Measurements from ENCODE around the gene COPB1. TPM values are rescaled to one million over a fixed set of nuclear protein-coding genes. Genes with fewer than 3 reads are reported as not detected.
A peak's percentile ranks its signal among the peaks of the same experiment; 100 is the strongest.
"Not testable (repeated sequence)": the region's sequence is repeated elsewhere in the genome, so short reads cannot be mapped to it uniquely, and the experiment has no call there.

Gene COPB1, protein sequence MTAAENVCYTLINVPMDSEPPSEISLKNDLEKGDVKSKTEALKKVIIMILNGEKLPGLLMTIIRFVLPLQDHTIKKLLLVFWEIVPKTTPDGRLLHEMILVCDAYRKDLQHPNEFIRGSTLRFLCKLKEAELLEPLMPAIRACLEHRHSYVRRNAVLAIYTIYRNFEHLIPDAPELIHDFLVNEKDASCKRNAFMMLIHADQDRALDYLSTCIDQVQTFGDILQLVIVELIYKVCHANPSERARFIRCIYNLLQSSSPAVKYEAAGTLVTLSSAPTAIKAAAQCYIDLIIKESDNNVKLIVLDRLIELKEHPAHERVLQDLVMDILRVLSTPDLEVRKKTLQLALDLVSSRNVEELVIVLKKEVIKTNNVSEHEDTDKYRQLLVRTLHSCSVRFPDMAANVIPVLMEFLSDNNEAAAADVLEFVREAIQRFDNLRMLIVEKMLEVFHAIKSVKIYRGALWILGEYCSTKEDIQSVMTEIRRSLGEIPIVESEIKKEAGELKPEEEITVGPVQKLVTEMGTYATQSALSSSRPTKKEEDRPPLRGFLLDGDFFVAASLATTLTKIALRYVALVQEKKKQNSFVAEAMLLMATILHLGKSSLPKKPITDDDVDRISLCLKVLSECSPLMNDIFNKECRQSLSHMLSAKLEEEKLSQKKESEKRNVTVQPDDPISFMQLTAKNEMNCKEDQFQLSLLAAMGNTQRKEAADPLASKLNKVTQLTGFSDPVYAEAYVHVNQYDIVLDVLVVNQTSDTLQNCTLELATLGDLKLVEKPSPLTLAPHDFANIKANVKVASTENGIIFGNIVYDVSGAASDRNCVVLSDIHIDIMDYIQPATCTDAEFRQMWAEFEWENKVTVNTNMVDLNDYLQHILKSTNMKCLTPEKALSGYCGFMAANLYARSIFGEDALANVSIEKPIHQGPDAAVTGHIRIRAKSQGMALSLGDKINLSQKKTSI
- 318 and 333 TPM in 2 replicates for total RNA-seq (2014; rRNA removed; shearing (Covaris generic))

DNA sequence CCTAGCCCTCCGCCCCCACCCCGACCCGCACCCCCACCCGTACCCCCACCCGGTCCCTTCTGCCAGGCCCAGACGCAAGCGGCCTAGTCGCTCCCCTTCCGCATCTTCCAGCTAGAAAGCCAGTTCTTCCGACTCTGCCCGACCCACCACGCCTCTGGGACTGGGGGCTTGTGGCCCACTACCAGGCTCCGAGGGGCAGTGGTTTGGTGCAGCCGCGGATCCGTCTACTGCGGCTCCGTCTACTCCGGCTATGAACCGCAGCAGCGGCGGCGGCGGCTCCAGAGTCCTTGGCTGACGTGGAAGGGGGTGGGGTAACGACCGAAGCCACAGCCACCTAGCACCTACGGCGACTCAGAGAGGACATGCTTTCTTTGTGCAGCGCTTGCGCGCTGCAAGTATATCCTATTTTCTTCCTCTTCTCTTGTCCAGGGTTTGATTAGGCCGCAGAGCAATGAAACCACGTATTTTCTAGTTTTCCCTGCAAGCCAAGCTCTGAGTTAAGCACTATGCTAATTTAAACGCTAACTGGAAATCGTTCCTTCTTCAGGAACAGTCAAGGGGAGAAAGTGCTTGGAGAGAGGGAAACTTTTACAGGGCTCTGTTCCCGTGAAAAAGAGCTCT lies at the start of gene COPB1:
COPB1 (minus strand) TSS at position 252 of the 621 bp plus-strand sequence. CDS start 883 bp downstream, outside the sequence.
- DNase-seq (ENCODE audit: low spot score) = peak; percentile 88

DNA sequence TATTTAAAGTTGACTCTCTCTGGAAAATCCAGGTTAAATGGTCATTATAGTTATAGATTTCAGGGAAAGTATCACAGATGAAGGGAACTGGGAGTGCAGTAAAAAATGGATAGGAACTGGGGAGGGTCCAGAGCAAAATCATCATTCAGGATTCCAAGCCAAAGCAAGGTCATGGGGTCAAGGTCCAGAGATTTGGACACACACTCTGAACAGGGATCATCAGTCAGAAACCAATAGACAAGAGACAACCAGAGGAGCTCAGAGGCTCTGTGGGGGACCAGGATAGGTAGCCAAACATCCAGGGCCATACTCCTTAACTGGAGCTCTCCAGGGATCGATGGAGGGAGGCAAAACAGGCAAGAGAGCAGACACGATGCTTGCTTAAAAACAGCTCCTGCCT lies 47.8 kb upstream of the COPB1 start:
- no peak for DNase-seq (ENCODE audit: low spot score)

DNA sequence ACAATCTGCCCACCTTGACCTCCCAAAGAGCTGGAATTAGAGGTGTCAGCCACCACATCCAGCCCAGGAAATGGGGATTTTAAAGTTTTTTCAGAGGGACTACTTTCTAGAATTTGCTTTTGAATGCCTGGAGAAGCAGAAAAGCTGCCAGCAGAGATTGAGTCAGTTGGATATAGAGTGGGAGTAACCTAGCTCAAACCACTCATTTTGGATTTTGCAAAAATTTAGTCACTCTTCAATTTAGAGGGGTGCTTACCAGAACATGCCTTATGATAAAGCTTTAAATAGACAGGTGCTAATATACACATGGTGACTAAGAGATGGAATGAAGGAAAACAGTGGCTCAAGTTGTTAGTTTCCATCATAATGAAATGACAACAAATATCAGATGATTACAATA lies 47.1 kb upstream of the COPB1 start:
- DNase-seq (ENCODE audit: low spot score) = no peak

DNA sequence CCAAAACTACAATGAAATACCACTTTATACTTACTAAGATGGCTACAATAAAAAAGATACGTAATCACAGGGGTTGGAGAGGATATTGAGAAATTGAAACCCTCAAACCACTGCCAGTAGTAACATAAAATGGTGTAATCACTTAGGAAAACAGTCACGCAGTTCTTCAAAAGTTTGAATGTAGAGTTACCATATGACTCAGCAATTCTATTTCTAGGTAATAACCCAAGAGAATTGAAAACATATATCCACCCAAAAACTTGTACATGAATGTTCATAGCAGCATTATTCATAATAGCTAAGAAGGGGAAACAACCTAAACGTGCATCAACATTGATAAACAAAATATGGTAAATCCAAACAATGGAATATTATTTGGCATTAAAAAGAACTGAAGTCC lies 45.0 kb upstream of the COPB1 start:
- no peak for DNase-seq (ENCODE audit: low spot score)

DNA sequence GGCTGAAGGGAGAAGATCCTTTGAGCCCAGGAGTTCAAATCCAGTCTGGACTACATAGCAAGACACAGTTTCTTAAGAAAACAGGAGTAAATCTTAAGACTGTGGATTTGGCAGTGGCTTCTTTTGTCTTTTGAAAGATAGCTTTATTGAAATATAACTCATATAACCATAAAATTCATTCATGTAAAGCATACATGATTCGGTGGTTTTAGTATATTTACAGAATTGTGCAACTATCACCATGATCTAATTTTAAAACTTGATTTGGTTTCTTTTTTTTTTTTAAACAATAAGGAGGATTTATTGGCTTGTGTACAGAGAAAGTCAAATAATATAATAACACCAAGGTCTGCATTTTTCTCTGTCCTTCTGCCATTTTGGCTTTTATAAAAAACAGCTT lies 43.6 kb upstream of the COPB1 start:
- DNase-seq (ENCODE audit: low spot score) = no peak

DNA sequence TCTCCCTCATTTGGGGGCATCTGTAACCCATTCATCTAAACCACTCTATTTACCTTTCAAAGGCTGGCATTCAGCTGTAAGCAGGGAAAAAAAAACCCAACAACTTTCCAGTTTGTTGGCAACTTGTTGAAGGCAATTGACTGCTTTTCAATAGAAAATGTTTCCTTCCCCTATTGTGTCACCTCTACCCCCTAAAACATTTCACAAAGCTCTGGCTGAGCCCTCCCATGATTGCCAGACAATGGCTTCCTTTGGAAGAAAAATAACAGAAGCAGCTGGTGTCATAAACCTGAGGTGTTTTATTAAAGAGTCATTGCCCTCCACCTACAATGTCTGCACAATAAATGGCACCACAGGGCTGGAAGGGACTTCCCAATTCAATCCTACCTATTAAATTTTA lies 42.7 kb upstream of the COPB1 start:
- DNase-seq (ENCODE audit: low spot score) = no peak

DNA sequence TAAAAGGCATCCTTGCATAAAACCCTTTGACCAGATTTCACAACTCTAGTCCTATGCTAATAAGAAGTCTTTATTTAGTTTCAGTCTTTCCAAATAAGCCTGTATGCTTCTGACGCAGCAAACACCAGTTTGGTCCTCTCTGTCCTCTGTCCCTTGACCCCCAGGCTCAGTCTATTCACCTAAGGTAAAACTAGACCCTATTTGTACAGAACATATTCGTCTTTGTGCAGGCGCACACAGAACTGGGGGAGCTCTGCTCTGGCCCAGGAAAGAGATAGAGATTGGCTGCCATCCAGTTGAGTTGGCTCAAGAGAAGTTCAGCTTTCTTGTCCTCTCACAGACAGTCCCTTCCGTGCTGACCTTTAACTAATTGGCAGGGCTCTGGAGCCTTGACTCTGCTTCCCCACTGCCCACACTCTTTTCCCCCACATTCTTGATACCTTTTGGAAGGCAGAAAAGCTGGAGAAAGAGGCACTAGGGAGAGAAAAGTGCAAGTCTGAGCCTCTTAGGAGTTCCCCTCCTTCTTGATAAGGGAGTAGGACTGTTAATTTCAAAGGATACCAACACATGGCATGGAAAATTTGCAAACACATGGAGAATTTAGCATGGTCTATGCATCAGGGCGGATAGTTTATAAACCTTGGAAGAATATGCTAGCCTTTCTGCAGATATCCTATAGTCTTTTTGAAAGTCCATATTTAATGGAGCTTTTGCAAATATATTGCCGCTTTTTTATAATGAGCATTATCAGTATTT lies 41.8 kb upstream of the COPB1 start:
- DNase-seq (ENCODE audit: low spot score) = no peak

DNA sequence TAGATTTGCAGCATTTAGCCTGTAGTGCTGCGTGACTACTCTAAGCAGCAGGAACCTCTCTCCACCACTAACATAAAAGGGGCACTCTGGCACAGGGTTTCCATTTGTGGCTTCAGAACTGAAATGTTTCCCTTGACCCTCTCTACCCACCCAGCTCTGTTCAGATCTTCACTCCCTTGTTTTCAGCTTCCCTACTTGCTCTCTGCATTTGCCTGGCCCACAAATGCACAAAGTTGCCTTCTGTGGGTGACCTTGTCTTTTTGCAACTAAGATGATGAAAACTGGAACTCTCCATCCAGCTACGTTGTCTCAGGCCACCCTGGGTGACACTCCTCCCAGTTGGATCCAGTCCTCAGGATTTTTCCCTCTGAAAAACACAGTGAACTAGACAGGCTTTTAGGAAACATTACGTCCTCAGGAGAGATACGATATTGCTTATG lies 40.4 kb upstream of the COPB1 start:
- no peak for DNase-seq (ENCODE audit: low spot score)

DNA sequence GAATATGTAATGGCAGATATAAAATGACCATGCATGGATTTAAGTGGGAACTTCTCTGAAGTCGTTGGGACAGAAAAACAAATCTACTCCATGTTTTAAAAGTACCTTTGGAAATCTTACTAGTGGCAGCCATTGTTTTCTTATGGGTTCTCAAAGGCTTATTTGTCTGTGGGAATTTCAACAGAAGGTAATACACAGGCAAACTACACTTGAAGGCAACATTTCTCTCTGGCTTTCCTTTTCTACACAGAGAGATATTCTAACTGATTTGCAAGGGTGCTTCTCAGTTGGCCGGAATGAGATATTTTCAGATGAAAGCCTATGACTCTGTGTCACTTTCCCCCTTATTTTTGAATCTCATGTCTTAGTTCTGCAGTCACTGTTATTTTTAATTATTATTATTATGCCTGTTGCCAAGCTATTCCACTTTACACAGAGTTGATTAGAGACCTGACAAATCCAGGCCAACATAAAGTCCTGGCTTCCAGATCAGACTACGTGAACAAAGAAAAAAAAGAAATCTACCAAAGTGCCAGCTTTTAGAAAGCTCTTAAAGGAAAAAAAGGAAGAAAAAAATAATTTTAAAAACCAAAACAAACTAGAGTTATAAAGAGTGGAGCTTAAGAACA lies 39.4 kb upstream of the COPB1 start:
- DNase-seq (ENCODE audit: low spot score) = no peak

DNA sequence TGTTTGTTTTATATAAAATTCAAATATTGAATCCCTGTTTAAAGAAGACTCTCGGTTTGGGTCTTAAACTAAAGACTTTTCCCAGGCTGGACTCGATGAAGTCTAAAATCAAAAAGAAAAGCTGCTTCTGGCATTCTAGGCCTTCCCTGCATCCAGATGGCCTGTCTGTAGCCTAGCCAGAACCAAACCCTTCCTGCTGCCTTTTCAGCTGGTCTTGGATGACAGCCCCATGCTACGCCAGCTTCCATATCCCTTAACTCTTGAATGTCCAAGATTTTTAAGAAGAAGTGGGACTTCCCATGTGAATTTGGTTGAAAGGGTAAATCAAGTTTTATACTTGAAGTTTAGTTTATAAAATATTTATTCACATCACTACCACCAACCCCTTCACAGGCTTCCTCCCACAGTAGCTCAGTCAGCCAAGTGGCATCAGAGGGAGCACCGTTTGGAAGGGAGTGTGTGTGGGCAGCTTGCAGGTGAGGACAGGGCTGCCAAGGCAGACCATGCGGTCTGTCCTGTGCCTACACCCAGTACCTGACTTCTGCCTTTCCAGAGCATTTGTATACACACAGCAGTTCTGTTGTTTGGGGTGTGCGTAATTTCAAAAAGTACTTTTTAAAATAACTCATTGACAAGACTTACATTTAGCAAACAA lies 38.8 kb upstream of the COPB1 start:
- DNase-seq (ENCODE audit: low spot score) = no peak

DNA sequence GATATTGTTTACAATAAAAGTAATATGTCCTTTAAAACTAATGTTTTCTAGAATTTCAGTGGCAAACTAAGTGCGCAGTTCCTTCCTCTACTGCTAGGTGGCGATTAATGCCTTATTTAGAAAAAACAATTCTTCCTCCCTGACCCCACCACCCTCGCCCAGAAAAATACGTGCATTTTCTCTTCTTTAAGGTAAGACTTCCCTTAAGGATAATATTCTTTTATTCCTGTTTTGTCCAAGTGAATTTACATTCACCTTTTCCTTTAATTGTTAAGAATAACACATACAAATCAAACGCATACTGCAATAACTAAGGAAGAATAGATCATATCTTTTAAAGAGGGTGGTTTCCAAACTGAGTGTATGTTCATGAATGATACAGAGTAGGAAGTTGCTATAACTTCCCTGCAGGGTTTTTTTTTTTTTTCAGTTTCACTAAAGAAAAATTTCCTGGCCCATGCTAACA lies 37.6 kb upstream of the COPB1 start:
- DNase-seq (ENCODE audit: low spot score) = peak; percentile 35

DNA sequence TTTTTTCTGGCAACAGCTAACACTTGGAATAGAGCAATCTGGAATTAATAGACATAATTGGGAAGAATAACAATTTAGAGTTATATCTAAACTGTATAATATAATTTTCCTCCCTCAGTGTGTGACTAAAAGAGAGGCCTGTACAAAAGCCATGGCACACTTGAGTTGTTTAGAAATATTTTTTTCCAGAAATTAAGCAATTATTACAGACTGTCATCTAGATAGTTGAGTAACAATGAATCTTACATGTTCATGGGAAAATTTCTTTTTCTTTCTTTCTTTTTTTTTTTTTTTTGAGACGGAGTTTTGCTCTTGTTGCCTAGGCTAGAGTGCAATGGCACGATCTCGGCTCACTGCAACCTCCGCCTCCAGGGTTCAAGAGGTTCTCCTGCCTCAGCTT lies 35.6 kb upstream of the COPB1 start:
- not testable (repeated sequence) for DNase-seq (ENCODE audit: low spot score)

DNA sequence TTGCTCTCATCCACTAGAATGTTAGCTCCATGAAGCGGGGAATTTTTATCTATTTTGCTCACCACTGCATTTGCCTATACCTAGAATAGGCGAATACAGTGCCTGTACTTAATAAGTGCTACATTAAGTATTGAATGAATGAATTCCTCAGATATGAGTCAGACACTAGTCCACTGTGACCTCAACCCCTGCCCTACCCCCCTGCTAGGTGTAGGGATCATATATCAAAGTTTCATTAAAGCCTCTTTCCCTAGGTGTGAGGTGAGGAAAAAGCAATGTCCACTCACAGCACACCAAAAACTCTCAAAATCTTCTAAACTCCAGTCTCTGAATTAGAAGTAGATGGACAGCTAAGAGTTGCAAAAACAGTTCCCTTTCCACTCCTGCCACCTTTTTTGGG lies 30.3 kb upstream of the COPB1 start:
- no peak for DNase-seq (ENCODE audit: low spot score)

DNA sequence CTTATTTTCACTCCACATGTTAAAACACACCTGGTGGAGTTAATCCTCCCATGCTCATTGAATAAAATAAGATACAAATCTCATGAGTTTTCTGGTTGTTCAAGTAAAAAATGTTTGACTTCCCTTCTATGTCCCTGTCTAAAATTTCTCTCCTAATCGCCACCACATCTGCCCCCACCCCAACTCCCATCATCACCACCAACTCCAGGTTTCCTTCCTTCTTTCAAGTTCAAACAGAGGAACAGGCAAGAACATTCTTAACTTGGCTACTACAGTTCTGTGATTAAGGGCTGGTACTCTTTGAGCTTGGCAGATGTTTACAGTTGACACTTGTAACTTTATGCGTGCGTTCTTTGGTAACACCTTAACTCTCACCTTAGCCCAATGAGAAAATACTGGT lies 29.7 kb upstream of the COPB1 start:
- no peak for DNase-seq (ENCODE audit: low spot score)

DNA sequence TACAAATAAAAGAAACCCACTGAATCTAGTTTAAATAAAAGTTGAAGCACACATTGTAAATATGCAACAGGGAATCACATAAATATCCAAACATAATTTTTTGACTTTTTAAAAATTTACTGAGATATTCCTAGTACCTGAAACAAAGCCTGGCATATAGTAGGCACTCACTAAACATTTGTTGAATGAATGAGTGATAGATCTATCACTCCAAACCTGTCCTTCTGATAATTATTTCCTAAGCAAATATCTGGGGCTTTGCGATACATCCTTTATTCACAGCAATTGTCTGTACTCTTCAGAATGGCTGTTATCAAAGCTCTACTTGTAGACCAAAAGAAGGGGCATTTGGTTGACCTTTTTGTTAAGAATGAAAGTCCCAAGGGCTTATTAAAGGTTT lies 23.2 kb upstream of the COPB1 start:
- no peak for DNase-seq (ENCODE audit: low spot score)

DNA sequence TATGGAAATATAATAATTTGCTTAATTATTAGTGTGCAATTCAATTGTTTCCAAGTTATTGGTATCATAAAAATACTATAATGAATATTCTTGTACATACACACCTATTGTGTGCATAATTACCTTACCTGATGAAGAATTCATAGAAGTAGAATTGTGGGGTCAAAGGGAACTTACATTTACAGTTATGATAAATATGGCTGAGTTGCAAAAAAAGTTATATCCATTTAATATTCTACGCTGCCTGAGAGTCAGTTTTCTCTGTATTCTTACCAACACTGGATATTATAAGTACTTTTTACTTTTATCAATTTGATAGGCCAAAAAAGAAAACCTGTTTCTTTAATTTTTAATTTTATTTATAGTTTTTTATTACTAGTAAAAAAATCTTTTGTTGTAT lies 22.6 kb upstream of the COPB1 start:
- no peak for DNase-seq (ENCODE audit: low spot score)

DNA sequence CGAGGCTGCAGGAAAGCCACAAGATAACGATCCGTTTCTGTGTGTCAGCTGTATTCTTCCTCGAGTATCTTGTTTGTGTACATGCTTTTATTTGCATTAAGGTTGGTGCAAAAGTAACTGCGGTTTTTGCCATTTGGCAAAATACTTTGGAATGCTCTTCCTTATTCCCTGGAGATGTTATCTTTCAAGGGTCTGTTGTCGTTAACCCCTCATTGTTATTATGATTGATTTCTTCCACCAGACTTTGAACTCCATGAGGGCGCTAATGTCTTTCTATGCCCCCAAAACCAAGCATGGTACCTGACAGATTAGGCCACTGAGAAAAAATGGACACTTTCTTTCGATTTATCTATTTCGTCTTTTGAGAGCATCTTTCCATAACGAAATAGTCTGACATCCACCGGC lies 21.1 kb upstream of the COPB1 start:
- no peak for DNase-seq (ENCODE audit: low spot score)

DNA sequence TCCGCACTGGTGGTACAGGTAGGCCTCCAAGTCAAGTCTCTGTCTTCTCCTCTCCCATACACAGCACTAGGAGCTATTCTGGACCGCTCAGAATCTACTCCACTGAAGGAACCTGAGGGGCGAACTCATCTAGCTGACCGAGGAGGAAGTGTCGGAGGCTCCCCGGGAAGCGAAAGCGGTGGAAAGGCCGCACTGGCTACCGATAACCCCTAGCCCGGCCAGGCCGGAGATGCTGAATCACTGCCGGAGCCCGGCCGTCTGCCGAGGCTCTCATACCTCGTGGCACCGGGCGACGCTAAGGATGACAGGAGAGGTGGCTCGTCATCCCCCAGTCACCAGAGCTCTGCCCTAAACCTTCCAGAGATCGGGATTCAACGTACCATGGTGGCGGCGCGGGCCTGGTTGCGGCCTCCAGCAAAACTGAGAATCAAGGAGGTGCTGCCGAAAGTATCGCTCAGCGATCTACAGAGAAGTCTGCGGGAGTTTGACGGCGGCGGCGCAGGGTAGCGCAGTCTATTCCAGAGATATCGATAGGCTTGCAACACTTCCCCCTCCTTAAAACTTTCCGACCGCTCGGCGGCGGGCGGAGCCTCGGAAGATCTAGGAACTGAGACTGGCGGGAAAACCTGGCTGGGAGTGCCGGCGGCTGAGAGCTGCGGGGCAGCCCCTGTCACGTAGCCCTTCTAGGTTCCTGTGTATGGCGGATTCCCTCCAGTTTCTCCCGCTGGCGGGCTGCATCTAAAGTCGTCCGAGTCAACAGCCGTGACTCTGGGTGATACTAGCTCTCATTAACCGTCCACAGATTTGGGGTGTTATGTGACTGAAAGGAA lies 20.5 kb upstream of the COPB1 start, which contains the start of gene PSMA1:
PSMA1 (minus strand) TSS at position 470 of the 830 bp plus-strand sequence; CDS start at position 383, 87 bp downstream.
- peak; percentile 98 for DNase-seq (ENCODE audit: low spot score)

DNA sequence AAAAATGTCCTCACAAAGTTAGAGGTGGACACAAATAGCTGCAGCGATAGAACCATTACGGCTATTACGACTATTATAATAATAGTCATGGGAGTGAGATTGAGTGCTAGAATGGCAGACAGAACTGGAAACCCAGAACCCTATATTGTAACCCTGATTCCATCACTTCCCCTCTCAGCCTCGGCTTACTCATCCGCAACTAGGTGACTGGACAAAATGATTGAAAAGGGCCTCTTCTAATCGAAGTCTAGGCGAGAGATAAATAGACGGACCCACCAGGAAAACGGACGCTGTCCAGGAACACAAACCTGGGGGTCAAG lies 19.9 kb upstream of the COPB1 start:
- DNase-seq (ENCODE audit: low spot score) = no peak
